Measurements from ENCODE around the gene SYNE4. TPM values are rescaled to one million over a fixed set of nuclear protein-coding genes. Genes with fewer than 3 reads are reported as not detected.

Gene SYNE4
- total RNA-seq, 1 donor from 2014 or later: 2.6 TPM

DNA sequence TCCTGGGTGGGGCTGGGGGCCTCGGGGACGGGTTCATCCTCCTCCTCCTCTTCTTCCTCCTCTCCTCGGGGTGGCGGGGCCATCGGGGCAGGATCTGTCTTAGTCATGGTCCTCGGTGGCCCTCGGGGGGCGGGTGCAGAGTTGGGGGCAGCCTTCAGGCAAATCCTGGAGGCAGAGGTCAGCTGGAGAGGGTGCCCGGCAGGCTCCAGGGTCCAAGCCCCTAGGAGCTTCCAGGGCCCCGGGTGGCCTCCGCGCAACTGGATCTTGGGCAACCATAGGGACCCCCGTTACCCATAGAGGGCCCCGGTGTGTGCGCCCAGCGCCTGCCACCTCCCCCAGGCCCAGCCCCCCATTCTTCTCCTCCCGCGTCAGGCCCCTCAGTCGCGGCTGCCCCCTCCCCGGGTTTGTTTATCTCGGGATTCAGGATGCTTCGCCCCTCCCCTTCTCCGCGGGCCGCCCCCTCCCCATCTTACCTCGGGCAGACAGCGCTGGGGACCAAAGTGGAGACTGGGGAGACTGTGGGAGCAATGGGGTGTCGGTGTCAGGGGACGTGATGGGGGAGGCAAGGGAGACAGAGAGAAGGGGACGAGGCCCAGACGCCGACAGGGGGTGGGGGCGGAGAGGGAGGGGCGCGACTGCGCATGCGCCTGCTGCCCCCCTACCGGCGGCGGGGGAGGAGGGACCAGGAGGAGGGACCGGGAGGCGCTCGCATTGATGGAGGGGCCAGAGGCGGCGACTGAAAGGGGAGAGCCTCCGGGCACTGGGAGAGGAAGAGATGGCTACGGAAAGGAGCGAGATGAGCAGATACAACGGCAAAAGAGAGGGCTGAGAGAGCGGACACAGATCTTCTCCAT, 23.9 kb upstream of the SYNE4 start, which contains the start of gene CLIP3:
Gene CLIP3 (minus strand): TSS at position 623 of the 854 bp plus-strand sequence. CDS start 516 bp downstream, at position 107.
- no peaks in the 10 kb centered on the region for H3K9me3 Mint-ChIP-seq
- H3K27ac Mint-ChIP-seq: no peak within 1 kb of the TSS
- peaks cover 24% of the 10 kb centered on the region for H3K36me3 Mint-ChIP-seq (ENCODE audit: low read depth)
- peak; percentile 30 for DNase-seq (ENCODE audit: low spot score)
- peak within 1 kb of the TSS; percentile 59 for H3K4me3 Mint-ChIP-seq (ENCODE audit: low read depth)
- intact Hi-C loops (cut with micrococcal nuclease): no loop called here
- peaks cover 33% of the 10 kb centered on the region for H3K4me1 Mint-ChIP-seq (ENCODE audit: low read depth)
- no peaks in the 10 kb centered on the region for H3K27me3 Mint-ChIP-seq (ENCODE audit: low read depth)

DNA sequence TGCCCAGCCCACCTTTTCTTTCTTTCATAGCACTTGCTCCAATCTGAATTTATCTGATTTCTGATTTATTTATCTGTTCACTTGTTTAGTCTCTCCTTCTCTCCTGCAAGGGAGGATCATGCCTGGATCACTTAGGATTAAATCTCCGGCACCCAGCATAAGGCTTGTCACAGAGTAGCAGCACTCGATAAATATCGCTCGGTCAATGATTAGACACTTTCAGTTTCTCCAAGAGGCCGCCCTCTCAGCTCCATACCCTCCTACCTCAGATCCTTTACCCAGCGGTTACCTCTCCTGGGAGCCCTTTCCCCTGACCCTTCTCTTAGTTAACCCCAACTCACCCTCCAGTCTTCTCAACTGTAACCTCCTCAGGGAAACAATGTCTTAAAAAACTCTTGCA, 22.7 kb upstream of the SYNE4 start:
- Mint-ChIP-seq H3K4me3 (ENCODE audit: low read depth) (no peak overlapping the region), H3K9me3 (no peaks in the 10 kb centered on the region), H3K27ac (no peak overlapping the region), H3K36me3 (ENCODE audit: low read depth) (peaks cover 24% of the 10 kb centered on the region), H3K27me3 (ENCODE audit: low read depth) (no peaks in the 10 kb centered on the region), H3K4me1 (ENCODE audit: low read depth) (peaks cover 25% of the 10 kb centered on the region)
- no peak for DNase-seq (ENCODE audit: low spot score)
- intact Hi-C loops (cut with micrococcal nuclease): no loop called here

DNA sequence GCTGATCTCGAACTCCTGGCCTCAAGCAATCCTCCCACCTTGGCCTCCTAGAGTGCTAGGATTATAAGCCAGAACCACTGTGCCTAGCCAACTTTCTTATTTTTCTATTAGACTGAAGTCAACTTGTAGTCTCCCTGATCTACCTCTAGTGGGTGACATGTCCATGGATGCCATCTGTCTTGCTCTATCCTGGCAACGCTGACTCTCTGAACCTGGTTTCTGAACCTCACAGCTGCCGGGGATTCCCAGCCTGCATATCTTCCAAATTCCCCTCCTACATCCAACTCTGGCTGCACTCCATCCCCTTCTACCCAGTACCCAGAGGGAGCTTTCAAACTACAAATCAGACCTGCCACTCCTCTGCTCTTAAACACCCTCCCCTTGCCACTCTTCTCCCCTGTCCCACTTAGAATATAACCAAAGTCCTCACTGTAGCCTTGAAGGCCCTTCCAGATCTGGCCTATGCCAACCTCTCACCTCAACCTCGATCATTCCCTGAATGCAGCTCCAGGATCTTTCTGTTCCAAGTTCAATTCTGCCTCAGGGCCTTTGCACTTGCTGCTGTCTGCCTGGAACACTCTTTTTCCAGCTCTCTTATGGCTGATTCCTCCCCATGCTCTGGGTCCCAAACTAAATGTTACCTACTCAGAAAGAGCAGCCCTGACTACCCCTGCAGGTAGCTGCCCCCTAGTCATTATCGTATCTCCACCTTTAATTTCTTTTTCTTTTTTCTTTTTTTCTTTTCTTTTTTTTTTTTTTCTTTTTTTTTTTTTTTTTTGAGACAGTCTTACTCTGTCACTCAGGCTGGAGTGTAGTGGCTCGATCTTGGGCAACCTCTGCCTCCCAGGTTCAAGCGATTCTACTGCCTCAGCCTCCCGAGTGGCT, 21.9 kb upstream of the SYNE4 start:
- H3K27ac Mint-ChIP-seq: no peak overlapping the region

DNA sequence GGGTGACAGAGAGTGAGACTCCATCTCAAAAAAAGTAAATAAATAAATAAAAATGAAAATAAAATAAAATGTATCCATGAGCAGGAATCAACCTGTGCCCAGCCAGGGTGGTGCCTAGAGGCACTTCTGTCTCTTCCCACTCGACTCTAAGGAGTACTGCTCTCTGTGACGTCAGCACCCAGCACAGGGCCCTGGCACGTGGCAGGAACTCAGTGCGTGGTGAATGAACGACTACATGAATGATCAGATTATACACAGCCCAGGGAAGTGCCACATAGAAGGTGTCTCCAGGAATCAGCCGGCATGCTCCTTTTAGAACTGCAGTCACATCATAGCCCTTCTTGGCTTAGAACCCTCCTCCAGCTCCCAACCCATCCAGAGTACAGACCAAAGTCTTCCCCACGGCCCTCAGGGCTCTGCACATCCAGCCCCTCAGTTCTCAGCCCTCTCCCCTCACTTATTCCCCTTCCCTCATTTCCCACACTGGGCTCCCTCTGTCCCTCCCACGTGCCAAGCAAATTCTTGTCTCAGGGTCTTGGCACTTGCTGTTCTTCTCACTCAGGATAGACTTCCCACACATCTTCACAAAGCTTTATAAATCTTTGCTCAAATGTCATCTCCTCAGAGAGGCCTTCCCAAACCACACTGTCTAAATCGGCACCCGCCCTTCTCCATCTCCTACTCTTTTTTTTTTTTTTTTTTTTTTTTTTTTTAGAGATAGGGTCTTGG, 19.9 kb upstream of the SYNE4 start:
- no peaks in the 10 kb centered on the region for H3K27me3 Mint-ChIP-seq (ENCODE audit: low read depth)
- H3K4me1 Mint-ChIP-seq (ENCODE audit: low read depth): peaks cover 8% of the 10 kb centered on the region
- intact Hi-C loops (cut with micrococcal nuclease): no loop called here
- no peaks in the 10 kb centered on the region for H3K9me3 Mint-ChIP-seq
- no peak for DNase-seq (ENCODE audit: low spot score)
- H3K27ac Mint-ChIP-seq: no peak overlapping the region
- peaks cover 17% of the 10 kb centered on the region for H3K36me3 Mint-ChIP-seq (ENCODE audit: low read depth)
- no peak overlapping the region for H3K4me3 Mint-ChIP-seq (ENCODE audit: low read depth)

More for the DNA sequence above, 21.9 kb upstream of the SYNE4 start:
- Mint-ChIP-seq H3K36me3 (ENCODE audit: low read depth) (peaks cover 24% of the 10 kb centered on the region), H3K27me3 (ENCODE audit: low read depth) (no peaks in the 10 kb centered on the region), H3K9me3 (no peaks in the 10 kb centered on the region), H3K4me3 (ENCODE audit: low read depth) (no peak overlapping the region), H3K4me1 (ENCODE audit: low read depth) (peaks cover 19% of the 10 kb centered on the region)
- no peak for DNase-seq (ENCODE audit: low spot score)
- intact Hi-C loops (cut with micrococcal nuclease): no loop called here

DNA sequence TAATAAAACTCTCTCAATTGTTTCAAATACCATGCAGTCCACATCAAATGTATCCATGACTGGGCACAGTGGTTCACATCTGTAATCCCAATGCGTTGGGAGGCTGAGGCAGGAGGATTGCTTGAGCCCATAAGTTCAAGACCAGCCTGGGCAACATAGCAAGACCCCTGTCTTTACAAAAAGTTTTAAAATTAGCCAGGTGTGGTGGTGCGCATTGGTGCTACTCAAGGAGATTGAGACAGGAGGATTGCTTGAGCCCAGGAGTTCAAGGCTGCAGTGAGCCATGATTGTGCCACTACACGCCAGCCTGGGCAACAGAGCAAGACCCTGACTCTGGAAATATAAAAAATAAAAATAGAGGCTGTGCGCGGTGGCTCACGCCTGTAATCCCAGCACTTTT, 19.1 kb upstream of the SYNE4 start:
- Mint-ChIP-seq H3K9me3 (no peaks in the 10 kb centered on the region), H3K4me3 (ENCODE audit: low read depth) (no peak overlapping the region), H3K4me1 (ENCODE audit: low read depth) (peaks cover 4% of the 10 kb centered on the region), H3K27me3 (ENCODE audit: low read depth) (no peaks in the 10 kb centered on the region), H3K36me3 (ENCODE audit: low read depth) (peaks cover 20% of the 10 kb centered on the region), H3K27ac (no peak overlapping the region)
- no peak for DNase-seq (ENCODE audit: low spot score)
- intact Hi-C loops (cut with micrococcal nuclease): no loop called here

DNA sequence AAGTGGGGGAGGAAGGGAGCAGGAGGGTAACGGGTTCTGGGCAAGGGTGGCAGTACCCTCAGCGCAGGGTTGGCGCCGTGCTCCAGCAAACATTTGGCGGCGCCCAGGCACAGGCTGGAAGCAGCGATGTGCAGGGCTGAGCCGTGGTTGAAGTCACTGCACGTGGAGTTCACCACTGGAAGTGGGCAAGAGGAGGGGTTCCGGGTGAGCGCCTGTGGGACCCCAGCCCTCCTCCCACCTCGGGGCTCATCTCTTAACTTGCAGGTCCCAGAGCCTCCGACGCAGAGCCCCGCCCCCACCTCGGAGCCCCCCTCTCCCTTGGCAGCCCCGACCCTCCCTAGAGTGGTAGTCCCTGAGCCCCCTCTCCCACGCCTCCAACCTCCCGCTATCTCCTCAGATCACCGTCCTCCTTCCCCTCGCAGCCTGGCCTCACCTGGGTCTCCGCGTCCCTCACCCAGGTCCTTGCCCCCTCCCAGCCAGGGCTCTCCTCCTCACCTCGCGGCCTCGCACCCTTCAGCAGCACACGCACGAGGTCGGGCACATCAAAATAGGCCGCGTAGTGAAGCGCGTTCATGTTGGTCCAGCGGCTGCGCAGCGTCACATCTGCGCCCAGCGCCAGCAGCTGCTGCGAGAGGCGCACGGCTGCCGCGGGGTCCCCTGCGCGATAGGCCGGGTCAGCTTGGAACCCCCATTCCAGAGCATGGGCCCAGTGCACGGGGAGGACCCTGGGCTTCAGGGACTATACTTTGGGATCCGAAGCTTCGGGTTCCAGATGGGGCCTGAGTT, 17.7 kb upstream of the SYNE4 start:
- peaks cover 4% of the 10 kb centered on the region for H3K4me1 Mint-ChIP-seq (ENCODE audit: low read depth)
- H3K27ac Mint-ChIP-seq: no peak overlapping the region
- intact Hi-C loops (cut with micrococcal nuclease): no loop called here
- H3K36me3 Mint-ChIP-seq (ENCODE audit: low read depth): peaks cover 22% of the 10 kb centered on the region
- DNase-seq (ENCODE audit: low spot score): no peak
- no peaks in the 10 kb centered on the region for H3K9me3 Mint-ChIP-seq
- H3K4me3 Mint-ChIP-seq (ENCODE audit: low read depth): no peak overlapping the region
- no peaks in the 10 kb centered on the region for H3K27me3 Mint-ChIP-seq (ENCODE audit: low read depth)

DNA sequence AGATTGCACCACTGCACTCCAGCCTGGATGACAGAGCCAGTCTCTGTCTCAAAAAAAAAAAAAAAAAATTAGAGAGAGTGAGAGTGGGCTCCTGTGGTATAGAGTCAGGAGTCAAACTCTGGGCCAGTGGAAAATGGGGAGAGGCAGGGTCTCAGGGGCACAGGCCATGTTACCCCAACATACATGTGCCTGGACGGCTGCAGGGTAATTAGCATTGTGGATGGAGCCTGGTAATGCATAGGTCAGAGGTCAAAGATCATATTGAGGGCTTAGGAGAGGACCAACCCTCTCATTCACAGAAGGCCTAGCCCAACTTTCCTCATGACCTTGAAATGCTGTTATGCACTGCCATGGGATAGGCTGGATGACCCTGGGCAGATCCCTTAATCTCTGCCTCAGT, 16.9 kb upstream of the SYNE4 start:
- peaks cover 25% of the 10 kb centered on the region for H3K36me3 Mint-ChIP-seq (ENCODE audit: low read depth)
- DNase-seq (ENCODE audit: low spot score): no peak
- H3K27me3 Mint-ChIP-seq (ENCODE audit: low read depth): no peaks in the 10 kb centered on the region
- intact Hi-C loops (cut with micrococcal nuclease): no loop called here
- H3K4me1 Mint-ChIP-seq (ENCODE audit: low read depth): peaks cover 3% of the 10 kb centered on the region
- no peak overlapping the region for H3K27ac Mint-ChIP-seq
- no peaks in the 10 kb centered on the region for H3K9me3 Mint-ChIP-seq
- H3K4me3 Mint-ChIP-seq (ENCODE audit: low read depth): no peak overlapping the region

DNA sequence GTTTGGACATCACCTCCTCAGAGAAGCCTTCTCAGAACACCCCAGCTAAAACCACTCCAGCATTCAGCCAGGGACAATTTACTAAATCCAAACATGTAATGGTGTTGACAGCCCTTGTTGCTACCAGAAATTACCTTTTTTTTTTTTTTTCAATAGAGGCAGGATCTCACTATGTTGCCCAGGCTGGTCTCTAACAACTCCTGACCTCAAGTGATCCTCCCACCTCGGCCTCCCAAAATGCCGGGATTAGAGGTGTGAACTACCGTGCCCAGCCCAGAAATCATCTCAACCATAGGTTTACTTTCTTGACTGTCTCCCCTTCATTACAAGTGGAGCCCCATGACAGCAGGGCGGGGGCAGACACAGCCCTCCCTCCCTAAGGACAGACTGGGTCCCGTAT, 14.8 kb upstream of the SYNE4 start:
- no peak overlapping the region for H3K4me3 Mint-ChIP-seq (ENCODE audit: low read depth)
- H3K36me3 Mint-ChIP-seq (ENCODE audit: low read depth): peaks cover 22% of the 10 kb centered on the region
- intact Hi-C loops (cut with micrococcal nuclease): no loop called here
- H3K4me1 Mint-ChIP-seq (ENCODE audit: low read depth): no peaks in the 10 kb centered on the region
- no peak for DNase-seq (ENCODE audit: low spot score)
- no peaks in the 10 kb centered on the region for H3K27me3 Mint-ChIP-seq (ENCODE audit: low read depth)
- no peak overlapping the region for H3K27ac Mint-ChIP-seq
- H3K9me3 Mint-ChIP-seq: no peaks in the 10 kb centered on the region

DNA sequence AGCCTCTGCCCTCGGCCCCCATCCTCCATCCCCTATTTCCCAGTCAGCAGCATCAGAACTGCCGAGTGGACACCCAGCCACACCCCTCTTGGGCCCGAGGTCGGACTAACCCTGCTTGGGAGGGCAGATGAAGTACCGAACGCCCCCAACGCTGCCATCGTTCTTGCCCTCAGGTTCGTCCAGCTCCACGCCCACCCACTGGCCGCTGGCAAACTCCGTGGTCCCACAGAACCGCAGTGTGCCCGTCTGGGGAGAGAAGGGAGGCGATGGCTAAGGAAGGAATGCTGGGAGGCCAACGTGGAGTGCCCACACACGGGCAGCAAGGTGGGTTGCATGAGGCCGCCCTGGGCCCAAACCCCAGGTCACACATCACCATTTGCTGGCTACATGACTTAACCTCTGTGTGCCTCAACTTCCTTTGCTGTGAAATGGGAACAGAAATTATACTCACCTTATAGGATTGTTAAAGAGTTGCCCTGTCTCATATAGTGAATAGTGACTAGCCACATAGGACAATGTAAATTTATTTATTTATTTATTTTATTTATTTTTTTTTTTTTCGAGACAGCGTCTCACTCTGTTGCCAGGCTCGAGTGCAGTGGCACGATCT, 10.6 kb upstream of the SYNE4 start:
- DNase-seq (ENCODE audit: low spot score): no peak
- H3K36me3 Mint-ChIP-seq (ENCODE audit: low read depth): peaks cover 19% of the 10 kb centered on the region

DNA sequence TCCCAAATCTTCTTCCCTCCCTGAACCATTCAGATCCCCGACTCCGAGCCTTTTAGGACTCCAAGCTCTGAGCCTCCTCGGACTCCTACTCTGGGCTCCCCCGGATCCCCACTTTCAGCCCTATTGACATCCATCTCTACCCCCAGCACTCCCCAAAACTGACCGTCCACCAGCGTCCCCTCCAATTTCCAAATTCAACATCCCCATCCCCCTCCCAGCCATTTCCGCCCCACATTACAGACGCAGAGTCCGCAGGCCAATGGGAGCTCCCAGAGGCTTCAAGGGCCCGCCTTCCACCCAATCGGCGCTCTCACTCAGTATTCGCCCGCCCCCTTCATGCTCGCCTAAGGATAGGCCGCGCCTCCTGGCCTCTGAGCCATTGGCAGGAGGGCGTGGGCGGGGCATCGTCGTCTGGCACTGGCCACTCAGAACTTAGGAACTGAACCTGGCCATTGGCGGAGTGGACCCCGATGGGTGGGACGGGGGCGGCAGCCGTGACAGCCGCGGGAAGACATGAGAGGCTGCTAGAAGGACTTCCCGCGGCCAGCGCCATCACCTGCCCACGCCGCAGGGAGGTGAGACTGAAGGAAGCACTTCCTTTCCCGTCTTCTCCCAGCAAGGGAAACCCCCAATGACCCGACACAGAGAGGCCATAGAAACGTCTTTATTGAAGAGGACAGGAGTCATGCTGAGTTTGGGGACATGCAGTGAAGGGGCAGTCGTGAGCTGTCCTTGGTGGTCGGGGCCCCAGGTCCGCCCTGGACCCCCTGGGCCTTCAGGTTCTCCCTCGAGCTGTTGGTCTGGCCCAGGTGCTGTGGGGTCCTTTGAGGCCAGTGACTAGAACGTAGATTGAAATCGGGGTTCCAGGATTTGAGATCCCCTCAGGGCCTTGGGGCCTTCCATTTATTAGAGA, 5.7 kb upstream of the SYNE4 start, which contains the start of gene ALKBH6:
Gene ALKBH6 (minus strand): TSS at position 202 of the 913 bp plus-strand sequence. CDS start 816 bp downstream, outside the sequence.
- H3K27ac Mint-ChIP-seq: peak within 1 kb of the TSS; percentile 92
- intact Hi-C loops (cut with micrococcal nuclease): loop anchor here (1.0 kb wide), 3 partner anchors 19 to 101 kb away; partner anchors contain the start of genes SDHAF1, TBCB, THAP8 and WDR62
- H3K36me3 Mint-ChIP-seq (ENCODE audit: low read depth): peaks cover 8% of the 10 kb centered on the region
- H3K4me1 Mint-ChIP-seq (ENCODE audit: low read depth): peaks cover 33% of the 10 kb centered on the region
- H3K27me3 Mint-ChIP-seq (ENCODE audit: low read depth): no peaks in the 10 kb centered on the region
- peak; percentile 99 for DNase-seq (ENCODE audit: low spot score)
- H3K4me3 Mint-ChIP-seq (ENCODE audit: low read depth): peak within 1 kb of the TSS; percentile 93
- H3K9me3 Mint-ChIP-seq: no peaks in the 10 kb centered on the region

More for the DNA sequence above, 10.6 kb upstream of the SYNE4 start:
- H3K27ac Mint-ChIP-seq: no peak overlapping the region
- intact Hi-C loops (cut with micrococcal nuclease): no loop called here
- no peak overlapping the region for H3K4me3 Mint-ChIP-seq (ENCODE audit: low read depth)
- H3K27me3 Mint-ChIP-seq (ENCODE audit: low read depth): no peaks in the 10 kb centered on the region
- H3K9me3 Mint-ChIP-seq: no peaks in the 10 kb centered on the region
- peaks cover 16% of the 10 kb centered on the region for H3K4me1 Mint-ChIP-seq (ENCODE audit: low read depth)
